H1 (cell line): ENCODE results near the gene RNU6-1. TPM values are rescaled to one million over a fixed set of nuclear protein-coding genes. Genes with fewer than 3 reads are reported as not detected.

Experiments
- CHD7 ChIP-seq: fragments of 300-600 bp; sonication (generic); IDR thresholded peaks from 2 replicates; pipeline ENCODE4 v1.7.1; 2012; ENCODE audit warnings: low read length, moderate library complexity, mild to moderate bottlenecking, inconsistent platforms; ENCODE audit not compliant: insufficient replicate concordance
- E2F6 ChIP-seq: IDR thresholded peaks from 2 replicates; pipeline ENCODE4 v1.6.1; 2012; ENCODE audit warnings: inconsistent platforms
- POU5F1 ChIP-seq: IDR thresholded peaks from 2 replicates; pipeline ENCODE4 v1.6.1; 2011; ENCODE audit warnings: low read depth, mild to moderate bottlenecking, low read length, moderate library complexity
- RAD21 ChIP-seq, 2 experiments: IDR thresholded peaks in 1 of 2; conservative IDR thresholded peaks in 1 of 2; 2 replicates each; pipeline ENCODE4 v1.6.1; 2011; ENCODE audit warnings: low read depth in 2 of 2, low read length in 2 of 2, improper control_type of control experiment in 1 of 2, inconsistent platforms in 1 of 2, mild to moderate bottlenecking in 1 of 2, moderate library complexity in 1 of 2
- RNF2 ChIP-seq: fragments of 200-900, 300-1000 bp; sonication (generic); IDR thresholded peaks from 2 replicates; pipeline ENCODE4 v1.7.1; 2016; ENCODE audit warnings: borderline replicate concordance, low read depth, mild to moderate bottlenecking, antibody characterized with exemption, low read length; ENCODE audit not compliant: poor library complexity, severe bottlenecking; ENCODE audit errors: missing control alignments
- SIX5 ChIP-seq: IDR thresholded peaks from 2 replicates; pipeline ENCODE4 v1.6.1; 2011; ENCODE audit warnings: mild to moderate bottlenecking, low read depth, low read length
- TBP ChIP-seq: IDR thresholded peaks from 2 replicates; pipeline ENCODE4 v1.6.1; 2011; ENCODE audit warnings: low read depth, low read length, improper control_type of control experiment
- ZNF274 ChIP-seq: IDR thresholded peaks from 2 replicates; pipeline ENCODE4 v1.7.0; 2012; ENCODE audit warnings: low read length, borderline replicate concordance; ENCODE audit errors: extremely low read depth
- polyA plus RNA-seq, 7 experiments: library from polyadenylated mRNA; depleted of rRNA in 3 of 7; stranded (reverse) in 5 of 7; unstranded in 2 of 7; fragments of >200 nt in 5 of 7; fragments of 200-250 nt in 2 of 7; gene quantifications; 1 replicate in 5 of 7; 2 replicates in 1 of 7; 4 replicates in 1 of 7; pipeline versions ENCODE4 v1.2.1 to v1.2.3, GENCODE V29; 2011 to 2013; ENCODE audit warnings: missing spikeins in 2 of 7, mixed read lengths in 2 of 7
- total RNA-seq: library from RNA; stranded (reverse); fragmentation: NEBNext Ultra II Directional; extraction: Animal tissue kit (Norgen Biotek cat#: 25700); gene quantifications from 2 replicates; pipeline ENCODE4 v1.2.1, GENCODE V29; 2021

Gene RNU6-1
- total and polyA plus RNA-seq, 2 of the 8 experiments (the other 6 are each of a cell fraction or from before 2014, with no cell fraction given): not detected

DNA sequence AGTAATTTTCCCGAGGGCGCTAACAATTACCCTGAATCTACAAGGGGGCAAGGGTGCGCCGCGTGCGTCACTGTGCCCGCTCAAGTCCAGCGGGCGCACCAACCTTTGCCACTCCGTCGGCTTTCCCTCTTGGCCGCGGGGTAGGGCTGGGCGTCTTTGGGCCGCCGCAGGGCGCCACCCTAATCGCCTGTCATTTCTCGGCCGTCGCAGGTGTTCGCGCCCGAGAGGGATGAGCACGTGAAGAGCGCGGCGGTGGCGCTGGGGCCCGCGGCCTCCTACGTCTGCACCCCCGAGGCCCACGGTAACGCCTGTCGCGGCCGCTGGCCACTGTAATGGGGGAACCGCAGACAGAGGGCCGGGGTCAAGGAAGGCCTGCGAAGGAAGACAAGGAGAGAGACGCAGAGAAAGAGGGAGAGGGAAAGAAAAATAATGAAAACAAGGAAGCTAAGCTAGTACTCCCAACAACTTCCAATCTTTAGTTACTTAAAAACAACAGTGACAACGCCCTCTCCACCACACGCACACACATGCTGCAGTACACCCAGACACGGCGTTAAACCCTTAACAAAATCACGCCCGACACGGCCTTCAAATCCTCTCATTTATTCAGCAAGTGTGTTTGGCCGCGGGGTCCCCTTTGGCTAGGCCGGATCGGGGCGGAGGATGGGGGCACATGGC is 10.7 kb downstream of the RNU6-1 start (continued):
- TF ChIP-seq CHD7 (no peak), RNF2 (peak; percentile 86), RAD21 (IDR thresholded peaks at IDR 0.05 in 1 of 2, conservative IDR thresholded peaks at IDR 0.05 in 1 of 2; ENCODE audit: low read depth in 2 of 2, low read length in 2 of 2) (no peak), TBP (no peak), E2F6 (no peak; the same call in 1 of the 2 replicates), ZNF274 (no peak), SIX5 (no peak), POU5F1 (no peak)
